K562 (cell line): ENCODE results near the gene SOX2. TPM values are rescaled to one million over a fixed set of nuclear protein-coding genes. Genes with fewer than 3 reads are reported as not detected.

ENCODE experiments used
- ATAC-seq: fragments of 200-7000 bp; cut with Tn5 transposase; 3 replicates; pipeline ENCODE4 v1.9.1; 2020; ENCODE audit warnings: moderate library complexity
- BruUV-seq: library from RNA; stranded (reverse); fragments of 400-500 nt; replicated peaks from 2 replicates; lab custom pipeline; 2021; lab: Mats Ljungman, UMichigan
- CTCF ChIA-PET: fragments of 300-600 bp; formaldehyde crosslinking; extraction: SDS; loops from one replicate; lab custom pipeline; 2021; ENCODE audit warnings: low intra/inter-chr PET ratio; lab: Yijun Ruan, JAX
- POLR2A ChIA-PET: fragments of 300-600, 350-650 bp; sonication (Branson Sonifier 250); formaldehyde crosslinking; extraction: SDS; loops from one replicate; lab custom pipeline; 2021; ENCODE audit warnings: antibody characterized with exemption, inconsistent platforms; lab: Yijun Ruan, JAX
- DNase-seq, 4 experiments: peaks; one replicate each; pipeline versions ENCODE4 v3.0.0 to v3.0.0-alpha.2; 2011 to 2018; ENCODE audit warnings: low spot score in 3 of 4, mixed read lengths in 3 of 4; ENCODE audit errors: extremely low read depth in 1 of 4
- FAIRE-seq: peaks from 2 replicates; lab custom pipeline; 2011; peaks lifted over from hg19 to GRCh38; lab: Jason Lieb, UNC
- H2AFZ ChIP-seq: 2 replicates; pipeline ENCODE4 v1.6.0; 2011; ENCODE audit warnings: low read depth, low read length, control low read depth, inconsistent platforms
- H3K27ac ChIP-seq: fragments of 200-600 bp; 3 replicates; pipeline ENCODE4 v1.8.0; 2011; ENCODE audit warnings: low read depth, mild to moderate bottlenecking, control low read depth, inconsistent platforms, low read length, moderate library complexity, mixed read lengths; ENCODE audit errors: extremely low read depth
- H3K27me3 ChIP-seq, 2 experiments: fragments of 300-600 bp in 1 of 2; 2 replicates in 1 of 2; 3 replicates in 1 of 2; pipeline versions ENCODE4 v1.6.0 to v1.8.0; 2011; ENCODE audit warnings: inconsistent platforms in 2 of 2, low read length in 2 of 2, mild to moderate bottlenecking in 1 of 2, mixed read lengths in 1 of 2, moderate library complexity in 1 of 2; ENCODE audit not compliant: control insufficient read depth in 2 of 2, insufficient read depth in 2 of 2
- H3K36me3 ChIP-seq: fragments of 300-600 bp; 3 replicates; pipeline ENCODE4 v1.8.0; 2011; ENCODE audit warnings: mild to moderate bottlenecking, low read length, inconsistent platforms; ENCODE audit not compliant: control insufficient read depth, insufficient read depth
- H3K4me1 ChIP-seq, 2 experiments: fragments of 200-600 bp in 1 of 2; replicated peaks in 1 of 2; 2 replicates in 1 of 2; 3 replicates in 1 of 2; pipeline versions ENCODE4 v1.5.1 to v1.8.0; 2011; ENCODE audit warnings: inconsistent platforms in 2 of 2, low read length in 2 of 2, mild to moderate bottlenecking in 1 of 2, mixed read lengths in 1 of 2, moderate library complexity in 1 of 2; ENCODE audit not compliant: control insufficient read depth in 2 of 2, insufficient read depth in 2 of 2
- H3K4me2 ChIP-seq: 2 replicates; pipeline ENCODE4 v1.6.1; 2011; ENCODE audit warnings: low read length, control low read depth, inconsistent platforms, mixed read lengths; ENCODE audit not compliant: insufficient read depth
- H3K4me3 ChIP-seq: fragments of 200-600 bp; sonication (generic), shearing (Covaris generic); 2 replicates; pipeline ENCODE4 v1.5.1; 2016; ENCODE audit warnings: control low read depth, inconsistent platforms
- H3K79me2 ChIP-seq: fragments of 200-600 bp; 3 replicates; pipeline ENCODE4 v1.8.0; 2011; ENCODE audit warnings: low read length, inconsistent platforms; ENCODE audit not compliant: control insufficient read depth, insufficient read depth
- H3K9ac ChIP-seq, 2 experiments: 2 replicates each; pipeline versions ENCODE4 v1.6.0 to v1.6.1; 2011; ENCODE audit warnings: low read depth in 2 of 2, low read length in 2 of 2, control low read depth in 1 of 2, inconsistent platforms in 1 of 2, mild to moderate bottlenecking in 1 of 2, mixed read lengths in 1 of 2; ENCODE audit not compliant: insufficient read depth in 1 of 2
- H3K9me1 ChIP-seq: one replicate; pipeline ENCODE4 v1.6.0; 2011; ENCODE audit warnings: inconsistent platforms, mild to moderate bottlenecking, low read length, moderate library complexity; ENCODE audit not compliant: control insufficient read depth, insufficient read depth
- H3K9me3 ChIP-seq: replicated peaks from 2 replicates; pipeline ENCODE4 v1.5.1; 2011; ENCODE audit warnings: low read depth, low read length, inconsistent platforms; ENCODE audit not compliant: control insufficient read depth, insufficient read depth
- H4K20me1 ChIP-seq: replicated peaks from 2 replicates; pipeline ENCODE4 v1.6.1; 2011; ENCODE audit warnings: low read length, inconsistent platforms, mixed read lengths; ENCODE audit not compliant: control insufficient read depth, insufficient read depth
- CHD4 ChIP-seq: fragments of 200-600 bp; sonication (generic); IDR thresholded peaks from 3 replicates; pipeline ENCODE4 v1.6.1; 2012; ENCODE audit warnings: low read depth, mild to moderate bottlenecking, mixed read lengths, low read length, inconsistent platforms; ENCODE audit not compliant: insufficient read depth, insufficient replicate concordance, poor library complexity, severe bottlenecking
- E2F4 ChIP-seq: sonication (generic); formaldehyde crosslinking; IDR thresholded peaks from 2 replicates; pipeline ENCODE4 v1.8.0; 2022; ENCODE audit warnings: mild to moderate bottlenecking, low read depth, missing genetic modification reagents
- FIP1L1 ChIP-seq: fragments of 200-400 bp; formaldehyde crosslinking; IDR thresholded peaks from 2 replicates; pipeline ENCODE4 v1.6.1; 2018; ENCODE audit warnings: mild to moderate bottlenecking, low read depth, low read length; ENCODE audit not compliant: poor library complexity, severe bottlenecking
- HOXB6 ChIP-seq: fragments of 250-450 bp; sonication (Bioruptor Pico); IDR thresholded peaks from 2 replicates; pipeline ENCODE4 v1.5.1; 2022; ENCODE audit warnings: mild to moderate bottlenecking, borderline replicate concordance
- MIER1 ChIP-seq: fragments of 450-650 bp; IDR thresholded peaks from 2 replicates; pipeline ENCODE4 v1.6.1; 2016; ENCODE audit warnings: antibody characterized with exemption, mild to moderate bottlenecking, low read depth
- NFATC3 ChIP-seq: fragments of 450-650 bp; IDR thresholded peaks from 2 replicates; pipeline ENCODE4 v1.6.1; 2017; ENCODE audit warnings: mild to moderate bottlenecking
- NR1H2 ChIP-seq: sonication (generic); formaldehyde crosslinking; IDR thresholded peaks from 2 replicates; pipeline ENCODE4 v1.4.0; 2020; ENCODE audit warnings: mild to moderate bottlenecking, missing genetic modification reagents
- PHF21A ChIP-seq: fragments of 450-650 bp; IDR thresholded peaks from 2 replicates; pipeline ENCODE4 v1.6.1; 2017; ENCODE audit warnings: low read depth, borderline replicate concordance
- PHTF2 ChIP-seq: fragments of 250-450 bp; sonication (Bioruptor Pico); IDR thresholded peaks from 2 replicates; pipeline ENCODE4 v1.5.0; 2021; ENCODE audit warnings: mild to moderate bottlenecking
- SNIP1 ChIP-seq: fragments of 450-650 bp; IDR thresholded peaks from 2 replicates; pipeline ENCODE4 v1.7.1; 2017; ENCODE audit warnings: low read depth, mild to moderate bottlenecking
- TCFL5 ChIP-seq: fragments of 250-450 bp; sonication (Bioruptor Pico); conservative IDR thresholded peaks from 2 replicates; pipeline ENCODE4 v1.6.1; 2021; ENCODE audit warnings: mild to moderate bottlenecking, moderate library complexity, matching md5 sums
- ZNF263 ChIP-seq: sonication (generic); formaldehyde crosslinking; IDR thresholded peaks from 2 replicates; pipeline ENCODE4 v1.8.0; 2022; ENCODE audit warnings: mild to moderate bottlenecking, missing genetic modification reagents, borderline replicate concordance
- ZNF75A ChIP-seq: fragments of 450-650 bp; formaldehyde crosslinking; IDR thresholded peaks from 2 replicates; pipeline ENCODE4 v1.4.0; 2020; ENCODE audit warnings: mild to moderate bottlenecking
- WGBS: fragments of 100-300 bp; shearing (Covaris generic); methylation state at CpG from one replicate; pipeline ENCODE4 v1.1.6; 2016; ENCODE audit warnings: low coverage, mixed read lengths; ENCODE audit not compliant: insufficient coverage; ENCODE audit errors: missing lambda C conversion rate; 5-methylcytosine and 5-hydroxymethylcytosine counted together
- in situ Hi-C: fragments of 300-500 bp; cut with MboI; formaldehyde crosslinking; loops from 4 replicates; pipeline ENCODE4 v1.15.0; 2018; ENCODE audit warnings: inconsistent platforms, mixed read lengths
- intact Hi-C: fragments of 100-400 bp; cut with micrococcal nuclease; formaldehyde crosslinking; loops from 2 replicates; pipeline ENCODE4 v1.14.2; 2022
- polyA plus RNA-seq, 8 experiments: library from polyadenylated mRNA; depleted of rRNA in 4 of 8; stranded (reverse) in 5 of 8; unstranded in 3 of 8; fragments of >200 nt; fragmentation: Nextera tagmentation in 2 of 8; fragmentation: Illumina TruSeq in 1 of 8; extraction: Ambion mirVana in 2 of 8; extraction: Trizol in 1 of 8; gene quantifications; 2 replicates each; pipeline versions ENCODE4 v1.2.1 to v1.2.3, GENCODE V29; 2011 to 2014; ENCODE audit warnings: inconsistent platforms in 1 of 8, missing spikeins in 1 of 8
- total RNA-seq, 7 experiments: library from RNA; depleted of rRNA in 6 of 7; stranded (reverse); fragments of >200 nt in 6 of 7; fragmentation: Illumina TruSeq in 2 of 7; extraction: Trizol in 2 of 7; gene quantifications; 2 replicates each; pipeline versions ENCODE4 v1.2.1 to v1.2.3, GENCODE V29; 2011 to 2021; ENCODE audit warnings: low replicate concordance in 1 of 7
- TF ChIP-seq, protein P1 (sequence below), 2 experiments: fragments of 450-650 bp in 1 of 2; IDR thresholded peaks; 2 replicates each; pipeline ENCODE4 v1.6.1; 2011 to 2017; ENCODE audit warnings: low read depth in 2 of 2, antibody characterized with exemption in 1 of 2, borderline replicate concordance in 1 of 2, low read length in 1 of 2, mild to moderate bottlenecking in 1 of 2, mixed read lengths in 1 of 2; ENCODE audit not compliant: control insufficient read depth in 1 of 2

SOX2 gene
- total and polyA plus RNA-seq, 9 of the 15 experiments (the other 6 are each of a cell fraction or from before 2014, with no cell fraction given): 0.07 TPM; not detected in 8

DNA sequence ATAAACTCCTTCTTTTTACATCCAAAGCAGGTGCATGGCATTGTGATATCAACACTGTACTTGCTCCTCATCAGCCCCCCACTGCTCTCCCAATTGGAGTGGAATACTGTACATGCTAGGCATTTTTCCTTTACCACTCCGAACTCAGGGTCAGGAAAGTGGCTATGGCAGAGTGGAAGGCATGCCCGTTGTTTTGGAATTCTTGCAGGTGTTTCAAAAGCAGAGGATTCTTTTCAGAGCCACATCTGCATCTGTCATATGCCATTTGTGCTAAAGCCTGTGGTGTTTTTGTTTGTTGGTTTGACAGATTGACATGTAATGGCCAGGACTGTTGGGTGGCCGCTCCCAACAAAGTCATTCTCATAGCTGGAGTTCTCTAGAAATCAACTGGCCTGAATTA lies 41.7 kb downstream of the SOX2 start:
- FAIRE-seq: no peak
- POLR2A ChIA-PET: no interaction called here
- CTCF ChIA-PET: no interaction called here

More for the DNA sequence above, 41.7 kb downstream of the SOX2 start:
- no peak overlapping the region for H3K4me2 ChIP-seq
- H3K9me1 ChIP-seq: no peaks in the 10 kb centered on the region
- WGBS: 0% methylated on average over 3 of the region's 3 CpGs
- H3K9ac ChIP-seq: no peak overlapping the region
- no peak for DNase-seq
- intact Hi-C loops: no loop called here
- H3K4me1 ChIP-seq: no peaks in the 10 kb centered on the region; a peak in 1 of 5 replicates
- H3K27ac ChIP-seq: no peak overlapping the region
- no peak overlapping the region for H3K4me3 ChIP-seq
- no peaks in the 10 kb centered on the region for H4K20me1 ChIP-seq
- BruUV-seq: no TSS peak
- in situ Hi-C loops: no loop called here
- no peaks in the 10 kb centered on the region for H3K27me3 ChIP-seq
- TF ChIP-seq HOXB6 (CRISPR knock-in tag): no peak
- TF ChIP-seq PHF21A: no peak
- no peak for TF ChIP-seq NFATC3
- no peak for TF ChIP-seq FIP1L1
- TF ChIP-seq TCFL5 (CRISPR knock-in tag): no peak
- no peak for TF ChIP-seq E2F4 (CRISPR knock-in tag)
- no peak for TF ChIP-seq MIER1
- no peak for TF ChIP-seq ZNF75A (CRISPR knock-in tag)
- TF ChIP-seq PHTF2 (CRISPR knock-in tag): no peak
- TF ChIP-seq, protein P1, sequence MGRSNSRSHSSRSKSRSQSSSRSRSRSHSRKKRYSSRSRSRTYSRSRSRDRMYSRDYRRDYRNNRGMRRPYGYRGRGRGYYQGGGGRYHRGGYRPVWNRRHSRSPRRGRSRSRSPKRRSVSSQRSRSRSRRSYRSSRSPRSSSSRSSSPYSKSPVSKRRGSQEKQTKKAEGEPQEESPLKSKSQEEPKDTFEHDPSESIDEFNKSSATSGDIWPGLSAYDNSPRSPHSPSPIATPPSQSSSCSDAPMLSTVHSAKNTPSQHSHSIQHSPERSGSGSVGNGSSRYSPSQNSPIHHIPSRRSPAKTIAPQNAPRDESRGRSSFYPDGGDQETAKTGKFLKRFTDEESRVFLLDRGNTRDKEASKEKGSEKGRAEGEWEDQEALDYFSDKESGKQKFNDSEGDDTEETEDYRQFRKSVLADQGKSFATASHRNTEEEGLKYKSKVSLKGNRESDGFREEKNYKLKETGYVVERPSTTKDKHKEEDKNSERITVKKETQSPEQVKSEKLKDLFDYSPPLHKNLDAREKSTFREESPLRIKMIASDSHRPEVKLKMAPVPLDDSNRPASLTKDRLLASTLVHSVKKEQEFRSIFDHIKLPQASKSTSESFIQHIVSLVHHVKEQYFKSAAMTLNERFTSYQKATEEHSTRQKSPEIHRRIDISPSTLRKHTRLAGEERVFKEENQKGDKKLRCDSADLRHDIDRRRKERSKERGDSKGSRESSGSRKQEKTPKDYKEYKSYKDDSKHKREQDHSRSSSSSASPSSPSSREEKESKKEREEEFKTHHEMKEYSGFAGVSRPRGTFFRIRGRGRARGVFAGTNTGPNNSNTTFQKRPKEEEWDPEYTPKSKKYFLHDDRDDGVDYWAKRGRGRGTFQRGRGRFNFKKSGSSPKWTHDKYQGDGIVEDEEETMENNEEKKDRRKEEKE (IDR thresholded peaks at IDR 0.05; ENCODE audit: borderline replicate concordance in 1 of 2, control insufficient read depth in 1 of 2, low read depth in 2 of 2, low read length in 1 of 2): no peak
- TF ChIP-seq ZNF263 (CRISPR knock-in tag): no peak
- no peak for TF ChIP-seq SNIP1
- no peak for TF ChIP-seq CHD4
- TF ChIP-seq NR1H2: no peak
- TF ChIP-seq, all 486 proteins: peak for 0
- H2AFZ ChIP-seq: no peak overlapping the region
- H3K36me3 ChIP-seq: no peaks in the 10 kb centered on the region
- H3K79me2 ChIP-seq: no peaks in the 10 kb centered on the region
- no peak for ATAC-seq
- H3K9me3 ChIP-seq: no peaks in the 10 kb centered on the region
